Endothelial cell of umbilical vein (primary cell): ENCODE results near the gene CAMTA2. TPM values are rescaled to one million over a fixed set of nuclear protein-coding genes. Genes with fewer than 3 reads are reported as not detected.

ENCODE experiments used
- BruUV-seq: library from RNA; stranded (reverse); fragments of 400-500 nt; replicated peaks from 2 replicates; lab custom pipeline; 2021; lab: Mats Ljungman, UMichigan
- CTCF ChIA-PET: fragments of 300-600, 350-600 bp; sonication (Branson Sonifier 250); formaldehyde crosslinking; loops from one replicate; lab custom pipeline; 2021; ENCODE audit warnings: antibody characterized with exemption, inconsistent platforms; lab: Charles Lee
- POLR2A ChIA-PET: fragments of 300-600, 350-600 bp; sonication (Branson Sonifier 250); formaldehyde crosslinking; loops from one replicate; lab custom pipeline; 2021; ENCODE audit warnings: antibody characterized with exemption, inconsistent platforms; lab: Charles Lee
- DNase-seq: peaks from one replicate; pipeline ENCODE4 v3.0.0-alpha.2; 2011; ENCODE audit warnings: low read depth, low spot score
- FAIRE-seq: peaks from 2 replicates; lab custom pipeline; 2011; peaks lifted over from hg19 to GRCh38; lab: Jason Lieb, UNC
- H2AFZ ChIP-seq: 2 replicates; pipeline ENCODE4 v1.6.0; 2012; ENCODE audit warnings: low read depth, low read length, control low read depth, inconsistent platforms
- H3K27ac ChIP-seq: 2 replicates; pipeline ENCODE4 v1.5.1; 2011; ENCODE audit warnings: low read depth, mild to moderate bottlenecking, control low read depth, low read length, moderate library complexity; ENCODE audit not compliant: insufficient read depth
- H3K27me3 ChIP-seq, 2 experiments: 2 replicates each; pipeline versions ENCODE4 v1.6.0 to v1.6.1; 2011; ENCODE audit warnings: low read length in 2 of 2, mixed read lengths in 1 of 2; ENCODE audit not compliant: control insufficient read depth in 2 of 2, insufficient read depth in 2 of 2
- H3K36me3 ChIP-seq, 2 experiments: 2 replicates in 1 of 2; 3 replicates in 1 of 2; pipeline ENCODE4 v1.5.1; 2011; ENCODE audit warnings: low read length in 2 of 2, mild to moderate bottlenecking in 1 of 2, moderate library complexity in 1 of 2; ENCODE audit not compliant: control insufficient read depth in 2 of 2, insufficient read depth in 2 of 2; ENCODE audit errors: extremely low read depth in 1 of 2
- H3K4me1 ChIP-seq: 3 replicates; pipeline ENCODE4 v1.5.1; 2011; ENCODE audit warnings: mild to moderate bottlenecking, low read length; ENCODE audit not compliant: control insufficient read depth, insufficient read depth; ENCODE audit errors: extremely low read depth
- H3K4me2 ChIP-seq: 2 replicates; pipeline ENCODE4 v1.6.1; 2011; ENCODE audit warnings: low read length, control low read depth, mixed read lengths; ENCODE audit not compliant: insufficient read depth
- H3K4me3 ChIP-seq, 3 experiments: fragments of 200-600 bp in 1 of 3; sonication (generic), shearing (Covaris generic) in 1 of 3; replicated peaks in 1 of 3; 2 replicates each; pipeline ENCODE4 v1.5.1; 2011 to 2016; ENCODE audit warnings: control low read depth in 3 of 3, low read length in 3 of 3, mild to moderate bottlenecking in 2 of 3, inconsistent platforms in 1 of 3, low read depth in 1 of 3, moderate library complexity in 1 of 3; ENCODE audit not compliant: insufficient read depth in 1 of 3
- H3K79me2 ChIP-seq: 2 replicates; pipeline ENCODE4 v1.6.0; 2012; ENCODE audit warnings: low read length, inconsistent platforms; ENCODE audit not compliant: control insufficient read depth, insufficient read depth
- H3K9ac ChIP-seq: replicated peaks from 2 replicates; pipeline ENCODE3; 2011; ENCODE audit warnings: low read length, control low read depth; ENCODE audit not compliant: insufficient read depth; ENCODE audit errors: extremely low read depth
- H3K9me1 ChIP-seq: replicated peaks from 3 replicates; pipeline ENCODE4 v1.6.0; 2011; ENCODE audit warnings: mild to moderate bottlenecking, low read length; ENCODE audit not compliant: control insufficient read depth, insufficient read depth; ENCODE audit errors: extremely low read depth
- H3K9me3 ChIP-seq: replicated peaks from 2 replicates; pipeline ENCODE4 v1.5.1; 2012; ENCODE audit warnings: low read length, inconsistent platforms; ENCODE audit not compliant: control insufficient read depth, insufficient read depth
- H4K20me1 ChIP-seq: replicated peaks from 2 replicates; pipeline ENCODE3; 2011; ENCODE audit warnings: mild to moderate bottlenecking, low read length; ENCODE audit not compliant: control insufficient read depth, insufficient read depth; ENCODE audit errors: extremely low read depth
- EZH2 ChIP-seq: IDR thresholded peaks from 2 replicates; pipeline ENCODE4 v1.6.1; 2012; ENCODE audit warnings: borderline replicate concordance, low read depth, mild to moderate bottlenecking, moderate library complexity, low read length, inconsistent platforms; ENCODE audit not compliant: severe bottlenecking
- FOS ChIP-seq: IDR thresholded peaks from 2 replicates; pipeline ENCODE4 v1.6.1; 2011; ENCODE audit warnings: mild to moderate bottlenecking, low read length, moderate library complexity, borderline replicate concordance; ENCODE audit not compliant: insufficient read depth
- GATA2 ChIP-seq: IDR thresholded peaks from 2 replicates; pipeline ENCODE4 v1.7.0; 2011; ENCODE audit warnings: low read depth, mild to moderate bottlenecking, moderate library complexity, mixed read lengths, low read length; ENCODE audit not compliant: insufficient read length, insufficient read depth
- JUN ChIP-seq: IDR thresholded peaks from 2 replicates; pipeline ENCODE4 v1.6.1; 2011; ENCODE audit warnings: borderline replicate concordance, low read depth; ENCODE audit not compliant: insufficient read length, insufficient read depth
- MYC ChIP-seq: IDR thresholded peaks from one replicate; pipeline ENCODE4 v1.6.1; 2011; ENCODE audit warnings: mild to moderate bottlenecking, low read depth, low read length
- POLR2A ChIP-seq: IDR thresholded peaks from 2 replicates; pipeline ENCODE4 v1.6.1; 2012; ENCODE audit warnings: low read depth, mild to moderate bottlenecking, control low read depth, low read length
- POLR2AphosphoS5 ChIP-seq: IDR thresholded peaks from 2 replicates; pipeline ENCODE4 v1.6.1; 2012; ENCODE audit warnings: low read depth, mild to moderate bottlenecking, control low read depth, low read length, moderate library complexity; ENCODE audit not compliant: insufficient read depth
- dilution Hi-C: fragments of 300-500 bp; cut with MboI; formaldehyde crosslinking; loops from one replicate; pipeline ENCODE4 v1.15.0; 2019; ENCODE audit warnings: low sequenced_read_pairs; ENCODE audit not compliant: extremely low pct_ligation_motif_present
- intact Hi-C: fragments of 100-400 bp; cut with micrococcal nuclease; formaldehyde crosslinking; loops from one replicate; pipeline ENCODE4 v1.10.0; 2022
- polyA plus RNA-seq, 4 experiments: library from polyadenylated mRNA; depleted of rRNA in 3 of 4; stranded (reverse) in 3 of 4; unstranded in 1 of 4; fragments of >200 nt; gene quantifications; 2 replicates each; pipeline versions ENCODE4 v1.2.1 to v1.2.3, GENCODE V29; 2011 to 2012; ENCODE audit warnings: missing spikeins in 1 of 4
- total RNA-seq: library from RNA; stranded (reverse); gene quantifications from 2 replicates; pipeline ENCODE4 v1.2.3, GENCODE V29; 2021
- TF ChIP-seq, protein P1 (sequence below): IDR thresholded peaks from 2 replicates; pipeline ENCODE4 v1.6.1; 2011; ENCODE audit not compliant: insufficient read depth, insufficient read length
- TF ChIP-seq, protein P2 (sequence below), 2 donors: IDR thresholded peaks; 1 replicate in 1 of 2; 2 replicates in 1 of 2; pipeline ENCODE4 v1.5.1; 2011; ENCODE audit warnings: low read length in 2 of 2, mild to moderate bottlenecking in 2 of 2, moderate library complexity in 2 of 2, control low read depth in 1 of 2, inconsistent platforms in 1 of 2, low read depth in 1 of 2; ENCODE audit not compliant: insufficient read depth in 1 of 2; ENCODE audit errors: extremely low read depth in 1 of 2

CAMTA2 gene
- total and polyA plus RNA-seq, 2 donors (not counting 3 experiments of a cell fraction or from before 2014, with no cell fraction given): 33.8 to 51.0 TPM

DNA sequence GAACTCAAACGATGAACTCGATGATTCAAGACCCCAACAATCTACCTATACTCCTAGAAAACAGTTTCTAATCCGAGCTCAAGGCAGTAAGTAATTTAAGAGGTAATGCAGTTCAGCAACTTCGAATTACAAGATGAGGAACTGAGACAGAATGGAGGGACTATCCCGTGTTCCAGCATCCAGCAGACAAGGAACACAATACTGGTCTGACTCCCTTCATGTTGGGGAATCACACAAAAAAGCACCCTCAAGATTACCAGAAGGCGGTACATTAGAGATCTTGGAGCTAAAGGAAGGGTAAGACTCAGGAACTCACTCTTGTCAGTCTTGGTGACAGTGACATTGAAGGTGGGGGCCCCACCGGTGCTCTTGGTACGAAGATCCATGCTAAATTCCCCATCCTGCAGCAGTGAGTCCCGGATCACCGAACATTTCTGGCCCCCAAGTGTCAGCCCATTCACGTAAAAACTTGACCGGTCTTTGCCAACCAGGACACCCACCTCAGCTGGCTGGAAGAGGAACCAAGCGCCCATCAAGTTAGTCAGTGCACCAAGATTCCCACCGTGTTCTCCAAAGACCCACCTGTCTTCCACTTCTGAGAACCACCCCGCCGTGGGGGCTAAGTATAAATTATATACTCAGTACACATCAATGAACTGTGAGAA is 41.0 kb downstream of the CAMTA2 start:
- H3K9me1 ChIP-seq: no peaks in the 10 kb centered on the region
- H3K36me3 ChIP-seq: peaks cover 13 to 28% of the 10 kb centered on the region in 2 experiments
- TF ChIP-seq MYC (no peak), GATA2 (no peak), POLR2A (no peak), POLR2AphosphoS5 (no peak), EZH2 (no peak), JUN (no peak), FOS (no peak)
- TF ChIP-seq, protein P1, sequence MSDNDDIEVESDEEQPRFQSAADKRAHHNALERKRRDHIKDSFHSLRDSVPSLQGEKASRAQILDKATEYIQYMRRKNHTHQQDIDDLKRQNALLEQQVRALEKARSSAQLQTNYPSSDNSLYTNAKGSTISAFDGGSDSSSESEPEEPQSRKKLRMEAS: no peak
- TF ChIP-seq, protein P2, sequence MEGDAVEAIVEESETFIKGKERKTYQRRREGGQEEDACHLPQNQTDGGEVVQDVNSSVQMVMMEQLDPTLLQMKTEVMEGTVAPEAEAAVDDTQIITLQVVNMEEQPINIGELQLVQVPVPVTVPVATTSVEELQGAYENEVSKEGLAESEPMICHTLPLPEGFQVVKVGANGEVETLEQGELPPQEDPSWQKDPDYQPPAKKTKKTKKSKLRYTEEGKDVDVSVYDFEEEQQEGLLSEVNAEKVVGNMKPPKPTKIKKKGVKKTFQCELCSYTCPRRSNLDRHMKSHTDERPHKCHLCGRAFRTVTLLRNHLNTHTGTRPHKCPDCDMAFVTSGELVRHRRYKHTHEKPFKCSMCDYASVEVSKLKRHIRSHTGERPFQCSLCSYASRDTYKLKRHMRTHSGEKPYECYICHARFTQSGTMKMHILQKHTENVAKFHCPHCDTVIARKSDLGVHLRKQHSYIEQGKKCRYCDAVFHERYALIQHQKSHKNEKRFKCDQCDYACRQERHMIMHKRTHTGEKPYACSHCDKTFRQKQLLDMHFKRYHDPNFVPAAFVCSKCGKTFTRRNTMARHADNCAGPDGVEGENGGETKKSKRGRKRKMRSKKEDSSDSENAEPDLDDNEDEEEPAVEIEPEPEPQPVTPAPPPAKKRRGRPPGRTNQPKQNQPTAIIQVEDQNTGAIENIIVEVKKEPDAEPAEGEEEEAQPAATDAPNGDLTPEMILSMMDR (IDR thresholded peaks at IDR 0.05; ENCODE audit: extremely low read depth in 1 of 2, insufficient read depth in 1 of 2, low read depth in 1 of 2, low read length in 2 of 2): no peak
- peaks cover 68% of the 10 kb centered on the region for H3K79me2 ChIP-seq
- peak overlapping the region; percentile 93 for H3K4me2 ChIP-seq
- H3K9me3 ChIP-seq: no peaks in the 10 kb centered on the region
- no peak overlapping the region for H2AFZ ChIP-seq
- intact Hi-C loops: loop anchor here (1.0 kb wide), 1 partner anchor 40 kb away; no protein-coding TSS in a partner anchor
- FAIRE-seq (peak; percentile 46), DNase-seq (no peak)
- peak overlapping the region; percentile 66 for H3K9ac ChIP-seq
- BruUV-seq: TSS peak; percentile 66
- peak overlapping the region; percentile 86 to 99 (median 95) for H3K4me3 ChIP-seq
- ChIA-PET POLR2A (interaction anchor here (1.7 to 2.3 kb wide), 2 partner anchors 21 kb away, joined by 5 to 18 read pairs; partner anchors contain the start of gene SPAG7), CTCF (interaction anchor here (1.0 to 2.8 kb wide), 3 partner anchors 37 to 41 kb away, joined by 4 to 12 read pairs (median 8); partner anchors contain the start of gene CAMTA2)
- H3K27ac ChIP-seq: no peak overlapping the region
- H3K4me1 ChIP-seq: peaks cover 31% of the 10 kb centered on the region
- no peaks in the 10 kb centered on the region for H4K20me1 ChIP-seq
- dilution Hi-C loops: no loop called here
- H3K27me3 ChIP-seq: no peaks in the 10 kb centered on the region
